NCI-H2227 treated with DMSO at 0.1 percent for 48 hours (cell line): ENCODE measurements around the gene ACADVL.

Experiments
- DNase-seq: peaks from one replicate; lab custom pipeline; 2025; lab: John Stamatoyannopoulos, UW

ACADVL gene

GRCh38 chr17:7217113-7217987 lies 2.4 kb upstream of the ACADVL start:
- peak; percentile 31 for DNase-seq

- no peak for DNase-seq
These were observed 1.6 kb upstream of the ACADVL start for GRCh38 chr17:7218166-7218565.

- no peak for DNase-seq
These were observed 980 bp upstream of the ACADVL start for GRCh38 chr17:7218758-7219157.

- DNase-seq, result no peak
These were observed 418 bp upstream of the ACADVL start for GRCh38 chr17:7219229-7219811.

- DNase-seq, result no peak
These were observed 997 bp downstream of the ACADVL start for GRCh38 chr17:7220593-7221277.

- no peak for DNase-seq
These were observed 1.7 kb downstream of the ACADVL start for GRCh38 chr17:7221278-7222092.

GRCh38 chr17:7222093-7222971 lies 2.6 kb downstream of the ACADVL start:
- DNase-seq, result no peak

- no peak for DNase-seq
These were observed 3.2 kb downstream of the ACADVL start for GRCh38 chr17:7222972-7223292.

- DNase-seq, result no peak
These were observed 3.6 kb downstream of the ACADVL start for GRCh38 chr17:7223375-7223774.

GRCh38 chr17:7224110-7224509 lies 4.4 kb downstream of the ACADVL start:
- DNase-seq, result no peak

GRCh38 chr17:7224661-7225111 lies 4.9 kb downstream of the ACADVL start:
- DNase-seq, result no peak

GRCh38 chr17:7225711-7226331 lies 6.1 kb downstream of the ACADVL start:
- no peak for DNase-seq

- DNase-seq, result no peak
These were observed 7.3 kb downstream of the ACADVL start for GRCh38 chr17:7226721-7227710.

GRCh38 chr17:7228920-7229319 lies 9.2 kb downstream of the ACADVL start:
- no peak for DNase-seq

- DNase-seq, result no peak
These were observed 9.8 kb downstream of the ACADVL start for GRCh38 chr17:7229504-7229903.

- no peak for DNase-seq
These were observed 12.4 kb downstream of the ACADVL start for GRCh38 chr17:7232114-7232513.

GRCh38 chr17:7233701-7234082 lies 14.0 kb downstream of the ACADVL start:
- DNase-seq, result no peak

- peak; percentile 93 for DNase-seq
These were observed 14.6 kb downstream of the ACADVL start, which contains the start of gene DVL2 for GRCh38 chr17:7234083-7234951. TSS of gene DVL2 (minus strand) at chr17:7234517. CDS start at chr17:7234262, 255 bp downstream.
